HG03135 (cell line): ENCODE data around the gene M1AP.
A peak's percentile ranks its signal among the peaks of the same experiment; 100 is the strongest.
"Not testable (repeated sequence)": the region's sequence is repeated elsewhere in the genome, so short reads cannot be mapped to it uniquely, and the experiment has no call there.

Source experiments
- ATAC-seq: cut with Tn5 transposase; IDR thresholded peaks from one replicate; pipeline ENCODE4 v1.9.1; 2021; ENCODE audit warnings: mild to moderate bottlenecking, moderate library complexity; ENCODE audit not compliant: unreplicated experiment

Gene M1AP

GRCh38 chr2:74653985-74654882 lies 6.1 kb upstream of the M1AP start, which contains the start of gene SEMA4F:
Gene SEMA4F, plus strand, starts transcription at chr2:74654247. Its CDS starts 130 bp downstream, at chr2:74654377.
- peak; percentile 100 for ATAC-seq

GRCh38 chr2:74653589-74653984 lies 5.5 kb upstream of the M1AP start:
- peak; percentile 29 for ATAC-seq

GRCh38 chr2:74646834-74647482 lies 1.2 kb downstream of the M1AP start:
- ATAC-seq, result no peak

GRCh38 chr2:74646201-74646600 lies 1.9 kb downstream of the M1AP start:
- ATAC-seq, result no peak

- no peak for ATAC-seq
Measured at GRCh38 chr2:74645344-74645743, 2.8 kb downstream of the M1AP start.

- no peak for ATAC-seq
Measured at GRCh38 chr2:74639550-74639949, 8.6 kb downstream of the M1AP start.

- ATAC-seq, result no peak
Measured at GRCh38 chr2:74632939-74633312, 15.2 kb downstream of the M1AP start.

GRCh38 chr2:74632209-74632938 lies 15.8 kb downstream of the M1AP start:
- ATAC-seq, result no peak

- not testable (repeated sequence) for ATAC-seq
Measured at GRCh38 chr2:74630454-74630853, 17.7 kb downstream of the M1AP start.

GRCh38 chr2:74628538-74629105 lies 19.5 kb downstream of the M1AP start:
- ATAC-seq, result no peak

GRCh38 chr2:74625658-74626425 lies 22.3 kb downstream of the M1AP start:
- no peak for ATAC-seq

GRCh38 chr2:74620671-74621070 lies 27.5 kb downstream of the M1AP start:
- no peak for ATAC-seq

- ATAC-seq, result no peak
Measured at GRCh38 chr2:74619651-74620297, 28.4 kb downstream of the M1AP start.

- ATAC-seq, result no peak
Measured at GRCh38 chr2:74618410-74619083, 29.6 kb downstream of the M1AP start.

- no peak for ATAC-seq
Measured at GRCh38 chr2:74617122-74617521, 31.0 kb downstream of the M1AP start.

GRCh38 chr2:74606927-74607326 lies 41.2 kb downstream of the M1AP start:
- ATAC-seq, result no peak

GRCh38 chr2:74603282-74604000 lies 44.7 kb downstream of the M1AP start:
- ATAC-seq, result no peak

- ATAC-seq, result no peak
Measured at GRCh38 chr2:74602586-74603281, 45.4 kb downstream of the M1AP start.
